NCI-H446 treated with DMSO at 0.1 percent for 48 hours (cell line): ENCODE measurements around the gene NPAS3.

Experiments
- DNase-seq: peaks from one replicate; lab custom pipeline; 2025; lab: John Stamatoyannopoulos, UW

Gene NPAS3

DNA sequence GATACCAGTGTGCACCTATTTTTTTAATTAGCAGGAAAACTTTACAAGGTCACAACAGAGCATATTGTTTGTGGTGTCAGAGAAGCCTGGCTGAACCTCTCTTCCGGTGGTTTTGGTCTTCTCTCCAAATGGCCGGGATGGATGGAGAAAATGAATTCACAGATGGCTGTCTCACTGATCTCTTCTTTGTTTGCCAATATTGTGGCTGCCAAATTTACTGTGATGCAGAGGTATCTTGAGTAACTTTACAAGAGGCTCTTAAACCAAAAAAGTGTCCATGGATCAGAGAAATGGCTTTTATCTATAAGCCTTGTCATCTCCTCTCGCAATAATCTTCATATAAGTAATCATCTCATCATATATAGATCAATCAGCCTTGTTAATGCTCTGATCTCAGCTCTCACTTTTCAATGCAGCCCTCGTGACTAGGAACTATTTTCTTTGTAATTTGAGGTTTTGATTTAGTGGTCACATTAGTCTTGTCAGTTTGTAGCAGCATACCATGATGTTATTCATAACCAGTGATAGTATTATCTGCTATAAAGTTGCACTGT is 704.1 kb downstream of the NPAS3 start:
- no peak for DNase-seq

DNA sequence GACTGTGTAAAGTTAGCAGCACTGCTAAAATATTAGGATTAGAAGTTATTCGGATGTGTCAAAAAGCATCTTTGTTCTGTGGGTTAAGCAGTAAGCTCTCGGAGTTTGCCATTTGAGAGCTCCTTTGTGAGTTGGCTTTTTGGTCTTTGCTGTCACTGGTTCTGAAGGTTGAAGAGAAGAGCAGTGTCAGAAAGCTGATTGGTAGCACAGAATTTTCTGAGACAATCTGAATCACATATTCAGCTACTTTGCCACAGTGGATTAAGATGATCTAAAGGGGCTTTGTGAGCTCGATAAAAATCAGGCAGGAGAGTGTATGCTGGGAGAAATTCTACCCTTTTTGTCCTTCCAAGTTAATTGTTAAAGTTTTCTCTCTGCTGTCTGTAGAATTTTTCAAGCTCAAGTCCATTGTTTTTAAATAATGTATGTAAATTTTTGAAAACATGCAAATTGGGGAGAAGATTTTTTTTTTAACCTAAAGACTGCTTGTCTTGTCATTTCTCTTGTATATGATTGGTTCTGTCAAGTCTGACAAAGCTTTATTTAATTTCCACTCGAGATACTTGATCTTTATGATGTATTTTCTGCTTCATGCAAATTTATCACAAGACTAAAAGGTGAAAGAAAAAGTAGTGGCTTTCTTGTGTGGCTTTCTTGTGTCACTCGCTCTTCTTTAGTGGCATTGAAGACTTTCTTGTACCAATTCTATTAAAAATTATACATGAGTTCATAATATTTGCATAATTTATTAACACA is 704.9 kb downstream of the NPAS3 start:
- no peak for DNase-seq

DNA sequence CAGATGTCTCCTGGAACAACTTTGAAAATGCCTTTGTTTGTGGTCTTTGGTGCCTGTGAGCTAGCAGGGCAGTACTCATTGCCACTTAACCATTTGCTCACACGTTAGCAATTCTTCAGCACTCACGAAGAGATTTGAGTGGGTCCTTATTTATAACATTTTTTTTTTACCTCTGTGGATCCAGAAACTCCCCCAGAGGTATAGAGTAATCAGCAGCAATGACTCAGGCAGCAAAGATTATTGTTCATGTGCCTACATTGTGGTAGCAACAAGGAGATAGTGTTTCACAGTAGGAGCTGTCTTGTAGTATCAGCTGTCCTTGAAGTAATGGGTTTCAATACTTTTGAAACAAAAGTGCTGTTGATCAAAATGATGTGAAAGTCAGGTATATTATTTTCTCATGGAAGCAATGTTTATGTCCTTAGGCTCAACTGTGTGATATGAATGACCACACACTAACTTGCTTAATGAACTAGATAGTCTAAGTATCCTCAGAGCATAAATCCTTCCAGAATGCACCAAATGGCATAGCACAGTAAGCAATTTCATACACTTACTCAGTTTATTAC is 708.1 kb downstream of the NPAS3 start:
- no peak for DNase-seq

DNA sequence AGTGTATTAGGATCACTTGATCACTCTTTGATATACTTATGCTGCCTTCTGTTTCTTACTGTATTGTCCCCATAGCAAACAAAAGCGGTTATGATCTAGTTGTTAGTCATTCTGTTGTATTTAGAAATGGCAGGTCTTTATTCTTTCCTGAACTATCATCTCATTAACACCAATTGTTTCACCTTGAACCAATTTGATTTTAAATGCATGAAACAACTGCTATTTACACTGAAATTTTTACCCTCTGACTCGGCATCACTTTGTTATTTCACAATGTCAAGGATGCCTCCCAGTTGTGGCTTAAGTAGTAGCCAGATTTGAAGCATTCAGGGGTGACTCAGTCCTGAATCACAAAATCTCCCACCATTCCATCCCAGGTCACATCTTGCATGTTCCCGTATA is 708.7 kb downstream of the NPAS3 start:
- no peak for DNase-seq

DNA sequence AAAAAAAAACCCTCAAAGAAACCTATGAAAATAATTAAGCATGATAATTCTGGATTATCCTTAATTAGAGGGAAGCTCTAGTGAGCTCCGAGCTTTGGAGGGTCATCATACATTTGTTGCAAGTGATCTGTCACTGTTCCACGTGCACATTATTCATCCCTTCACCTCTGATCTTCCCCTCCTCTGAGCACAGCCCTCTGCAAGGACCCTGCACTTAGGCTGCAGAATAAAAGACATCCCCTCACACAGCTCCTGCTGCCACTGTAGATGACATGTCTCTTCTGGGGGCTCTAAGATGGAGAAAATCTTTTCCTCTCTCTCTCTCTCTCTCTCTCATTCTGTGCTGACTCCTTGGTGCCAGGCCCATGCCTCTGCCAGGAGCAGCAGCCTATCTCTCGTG is 711.8 kb downstream of the NPAS3 start:
- DNase-seq = no peak

DNA sequence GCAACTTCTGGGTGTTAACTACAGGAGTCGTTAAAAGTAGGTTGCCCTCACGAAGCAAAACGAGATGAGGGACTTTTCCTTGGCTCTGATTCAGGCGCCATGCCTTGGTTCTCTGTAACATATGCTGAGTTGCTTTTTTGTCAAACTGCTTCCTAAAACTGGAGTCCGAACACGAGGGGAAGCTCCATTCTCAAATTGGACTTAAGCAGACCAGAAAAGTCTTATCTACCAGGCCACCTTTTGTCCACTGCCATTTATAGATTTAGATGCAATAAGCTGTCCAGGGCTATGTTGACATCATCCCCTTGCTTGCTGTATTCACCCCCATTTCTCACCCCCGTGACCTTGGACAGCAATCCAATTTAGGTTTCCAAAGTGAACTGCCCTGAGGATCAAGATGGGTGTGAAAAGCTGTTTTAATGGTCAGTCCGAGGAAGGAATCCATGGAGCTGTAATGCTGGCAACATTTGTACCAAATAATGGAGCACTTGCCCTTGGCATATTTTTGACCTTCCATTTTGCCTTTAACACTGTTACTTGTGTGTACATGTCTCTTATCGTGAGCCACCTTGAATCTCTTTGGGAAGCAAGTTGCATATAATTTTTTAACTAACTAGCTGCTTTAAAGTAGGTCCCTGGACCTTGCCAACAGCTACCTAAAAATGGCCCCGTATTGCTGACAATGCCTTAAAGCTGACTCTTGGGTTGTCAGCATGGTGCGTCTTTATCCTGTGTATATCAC is 714.1 kb downstream of the NPAS3 start:
- DNase-seq = no peak

DNA sequence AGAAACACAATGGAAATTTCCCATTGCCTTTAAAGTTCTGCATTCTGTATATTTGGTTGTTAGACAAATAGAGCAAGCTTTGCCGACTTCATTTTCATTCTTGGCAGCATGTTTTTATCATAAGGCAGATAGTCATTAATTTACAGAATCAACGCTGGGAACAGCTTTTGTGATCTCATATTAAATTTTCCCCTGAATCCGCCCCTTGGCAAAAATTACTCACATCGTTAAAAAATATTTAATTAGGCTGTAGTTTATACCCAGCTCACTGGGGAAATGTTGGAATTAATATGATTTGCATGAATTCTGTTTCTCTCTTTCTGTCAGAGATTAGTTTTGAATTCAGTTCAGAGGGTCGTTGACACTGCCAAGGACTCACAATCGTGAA is 714.6 kb downstream of the NPAS3 start:
- no peak for DNase-seq

DNA sequence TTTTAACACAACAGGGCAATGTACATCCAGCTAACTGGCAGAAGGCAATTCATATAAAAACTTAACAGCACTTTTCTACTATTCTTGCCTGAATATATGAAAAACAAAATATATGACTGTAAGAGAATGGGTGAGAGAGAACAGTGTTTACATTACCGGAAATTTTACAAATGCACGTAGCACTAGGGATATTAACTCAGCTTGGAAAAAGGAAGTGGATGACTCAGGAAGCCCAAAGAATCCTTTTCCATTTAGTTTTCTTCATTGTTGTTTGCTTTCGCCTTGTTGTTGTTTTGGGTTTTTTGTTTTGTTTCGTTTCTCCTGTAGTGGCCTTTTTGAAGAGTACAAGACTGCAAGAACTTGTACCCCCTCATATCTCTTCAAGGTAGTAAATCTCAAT is 716.7 kb downstream of the NPAS3 start:
- no peak for DNase-seq

DNA sequence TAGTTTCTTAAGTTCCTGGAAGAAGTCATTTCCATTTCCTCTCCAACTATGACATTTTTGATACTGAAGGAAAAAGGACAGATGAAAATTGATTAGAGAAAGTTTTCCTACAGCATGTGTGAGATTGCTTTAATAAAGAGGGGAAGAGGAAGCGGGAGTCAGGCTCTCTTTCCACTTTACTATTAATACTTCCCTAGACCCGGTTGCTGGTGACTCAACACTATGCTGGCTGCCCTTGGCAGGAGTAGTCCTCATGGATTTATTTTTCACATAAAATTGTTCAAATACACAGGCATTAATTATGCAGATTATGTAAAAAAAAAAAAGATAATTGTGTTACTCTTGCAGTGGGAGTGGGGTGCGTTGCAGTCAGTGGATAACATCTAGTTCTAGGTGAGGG is 718.8 kb downstream of the NPAS3 start:
- no peak for DNase-seq

DNA sequence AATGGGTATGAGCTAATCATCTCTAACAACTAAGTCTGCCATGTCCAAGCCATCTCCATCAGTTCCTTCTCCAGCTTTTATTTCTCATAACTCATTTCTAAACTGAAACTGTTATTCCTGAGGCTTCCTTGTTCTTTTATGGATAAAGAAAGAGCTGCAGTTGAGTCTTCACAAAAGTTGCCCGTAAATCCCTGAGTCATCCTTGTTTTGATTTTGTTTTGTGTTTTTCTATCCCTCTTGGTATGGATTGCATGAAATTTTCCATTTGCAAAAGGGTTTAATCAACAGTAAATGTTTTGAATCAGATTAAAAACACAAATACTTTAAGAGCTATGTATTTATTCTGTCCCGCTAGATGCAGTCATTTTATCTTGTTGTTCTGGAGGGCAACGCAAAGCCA is 721.6 kb downstream of the NPAS3 start:
- no peak for DNase-seq

DNA sequence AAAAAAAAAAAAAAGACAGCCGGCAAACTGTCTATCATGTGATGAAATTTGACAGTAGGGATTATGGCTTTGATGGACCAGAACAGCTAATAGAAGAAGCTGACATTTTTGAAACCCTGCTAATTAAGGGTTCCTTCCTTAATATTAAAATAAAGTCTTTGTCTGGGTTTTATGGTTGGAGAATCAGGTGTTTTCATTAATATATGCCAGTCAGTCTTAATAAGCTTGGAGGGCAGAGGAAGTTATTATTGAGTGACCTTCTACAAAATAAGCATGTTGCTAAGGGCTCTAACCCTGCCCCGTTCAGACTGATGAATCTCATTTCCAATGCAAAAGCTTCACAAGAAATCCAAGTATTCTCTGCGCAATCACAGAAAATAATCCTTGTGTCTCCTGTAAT is 722.4 kb downstream of the NPAS3 start:
- no peak for DNase-seq

DNA sequence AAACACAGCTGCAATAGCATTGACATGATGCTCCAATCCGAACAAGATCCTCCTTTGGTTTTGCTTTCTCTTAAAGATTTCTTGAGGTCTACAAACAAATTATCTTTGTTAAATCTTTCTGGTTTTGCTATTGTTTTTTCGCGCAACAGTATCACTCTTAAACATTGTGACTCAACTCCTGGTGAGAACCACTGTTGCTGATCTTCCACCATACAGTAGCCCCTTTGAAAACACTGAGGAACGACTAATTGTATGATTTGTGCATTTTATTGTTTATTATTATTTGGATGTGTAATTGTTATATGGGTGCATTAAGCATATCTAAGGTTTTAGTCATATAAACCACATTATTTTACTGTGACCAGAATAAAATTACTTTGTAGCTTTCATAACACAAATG is 729.4 kb downstream of the NPAS3 start:
- DNase-seq = no peak

DNA sequence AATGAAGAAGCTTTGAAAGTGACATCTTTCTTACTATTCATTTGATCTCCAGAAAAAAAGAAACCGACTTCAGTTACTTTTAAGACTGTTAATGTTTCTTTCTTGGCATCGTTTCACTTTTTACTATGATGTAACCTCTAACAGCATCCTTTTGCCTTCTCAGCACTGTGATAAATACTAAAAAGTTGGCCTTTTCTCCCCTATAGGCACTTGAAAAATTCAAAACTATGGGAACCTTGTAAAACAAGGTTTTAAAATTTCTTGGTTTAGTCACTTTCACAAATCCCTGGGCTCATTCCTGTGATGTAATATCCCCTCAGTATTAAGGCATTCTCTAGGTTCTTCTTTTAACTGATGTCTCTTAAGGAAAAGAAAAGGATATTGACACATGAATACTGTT is 730.4 kb downstream of the NPAS3 start:
- DNase-seq = no peak

DNA sequence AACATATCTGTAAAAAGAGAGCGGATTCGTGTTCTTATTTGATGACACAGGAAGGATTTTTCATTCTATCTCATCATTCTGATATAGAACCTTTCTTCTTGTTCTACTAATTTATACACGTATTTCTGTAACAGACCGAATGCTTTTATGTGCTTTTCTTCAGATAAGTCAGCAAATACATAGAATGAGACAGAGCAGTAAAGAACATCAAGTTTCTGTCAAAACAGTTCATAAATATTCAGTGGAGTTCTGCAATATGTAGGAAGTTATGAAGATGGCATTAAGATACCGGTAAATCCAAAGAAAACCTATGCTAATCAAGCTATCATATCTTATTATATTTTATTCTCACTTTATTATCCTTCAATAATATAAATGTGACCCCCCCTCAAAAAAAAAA is 731.6 kb downstream of the NPAS3 start:
- no peak for DNase-seq

DNA sequence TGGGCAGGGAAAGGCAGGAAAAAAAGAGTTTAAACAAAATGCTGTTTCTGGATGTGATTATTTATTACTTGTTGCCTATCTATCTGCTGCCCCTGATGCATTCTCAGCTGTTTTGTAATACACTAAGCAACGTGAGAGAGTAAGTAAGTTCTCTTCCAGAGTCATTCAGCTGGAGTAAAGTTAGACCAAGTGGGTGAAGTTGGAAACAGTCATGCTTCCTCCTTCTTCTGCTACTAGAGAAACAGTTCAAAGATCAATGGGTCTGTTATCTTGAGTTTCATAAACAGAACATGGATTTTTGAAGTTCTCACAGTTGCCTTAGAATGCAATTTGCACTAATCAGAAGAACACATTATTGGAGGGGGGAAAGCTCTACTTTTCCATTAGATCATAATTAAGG is 732.9 kb downstream of the NPAS3 start:
- no peak for DNase-seq

DNA sequence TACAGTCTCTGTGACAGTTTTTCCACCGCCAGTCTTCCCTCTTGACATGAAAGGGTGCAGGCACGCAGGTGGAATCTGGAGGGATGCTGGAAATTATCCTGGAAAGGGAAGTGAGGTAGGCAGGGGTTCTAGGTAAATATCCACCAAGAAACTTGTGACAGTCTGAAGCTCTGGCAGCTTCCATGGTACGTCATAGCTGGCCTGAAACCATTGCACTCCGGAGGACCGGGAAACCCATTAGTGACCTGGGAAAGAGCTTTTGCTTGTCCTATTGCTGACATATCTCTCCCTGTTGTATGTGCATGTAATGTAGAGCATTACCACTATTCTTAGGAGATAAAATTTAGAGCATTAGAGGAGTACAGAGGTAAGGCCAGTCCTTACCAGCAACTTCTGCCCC is 736.2 kb downstream of the NPAS3 start:
- DNase-seq = no peak

DNA sequence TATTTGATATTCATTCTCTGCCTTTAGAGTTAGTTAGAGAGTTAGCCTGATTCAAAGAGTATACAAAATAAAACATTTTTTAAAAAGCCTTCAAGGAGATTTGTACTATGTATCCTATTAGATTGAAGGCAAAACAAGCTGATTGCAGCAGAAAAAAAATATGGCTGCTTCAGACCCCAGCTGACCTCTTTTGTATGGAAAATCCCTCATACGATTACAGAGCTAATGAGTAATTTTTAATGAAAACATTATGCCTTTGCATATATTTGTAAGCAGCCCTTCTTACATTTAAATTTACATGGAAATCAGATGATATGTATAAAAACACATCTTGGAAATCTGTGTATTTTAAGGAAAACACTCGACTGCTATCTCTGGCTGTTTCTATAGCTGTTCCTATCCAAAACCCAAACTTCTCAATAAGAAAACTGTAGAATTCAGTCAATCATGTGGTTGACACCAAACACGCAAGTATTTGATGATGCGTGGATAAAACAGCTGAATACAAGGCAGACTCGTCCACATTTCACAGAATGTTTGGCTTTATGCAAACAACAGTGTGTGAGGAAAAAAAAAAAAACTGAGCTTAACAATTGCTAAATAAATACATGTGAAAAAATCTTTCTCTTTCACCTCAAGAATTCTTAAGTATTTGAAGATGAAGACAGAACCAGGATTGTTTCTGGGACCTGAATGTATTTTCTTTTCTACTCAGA is 736.9 kb downstream of the NPAS3 start:
- no peak for DNase-seq

DNA sequence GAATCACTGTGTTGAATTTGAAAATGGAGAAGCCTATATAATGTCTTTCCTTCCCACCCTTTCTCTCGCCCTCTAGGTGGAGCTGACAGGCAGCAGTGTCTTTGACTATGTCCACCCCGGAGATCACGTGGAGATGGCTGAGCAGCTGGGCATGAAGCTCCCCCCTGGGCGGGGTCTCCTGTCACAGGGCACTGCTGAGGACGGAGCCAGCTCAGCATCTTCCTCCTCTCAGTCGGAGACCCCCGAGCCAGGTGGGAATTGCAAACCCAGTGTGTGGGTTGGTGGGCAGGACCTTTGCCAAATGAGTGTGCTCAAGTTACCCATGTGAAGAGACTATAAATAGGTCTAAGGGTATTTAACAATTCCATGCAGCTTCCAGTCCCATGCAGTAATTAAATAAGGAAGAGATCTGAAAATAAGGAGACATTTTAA is 737.5 kb downstream of the NPAS3 start:
- DNase-seq = no peak

DNA sequence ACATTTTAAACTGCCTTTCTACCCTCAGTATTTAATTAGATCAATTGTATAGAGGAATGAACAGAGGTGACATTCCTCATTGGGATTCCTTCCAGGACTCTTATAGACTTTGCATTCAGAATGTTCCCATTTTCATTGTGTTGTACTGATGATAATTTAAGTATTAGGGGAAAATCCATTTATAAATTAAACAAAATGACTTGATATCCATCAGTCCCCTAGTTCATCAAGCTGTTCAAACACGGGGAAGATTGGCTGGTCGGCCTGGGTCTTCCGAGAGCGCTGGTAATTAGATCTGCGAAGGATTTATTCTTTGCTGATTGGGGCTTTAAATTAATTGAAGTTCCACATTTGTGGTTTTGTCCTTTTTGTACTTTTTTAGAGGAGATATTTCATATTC is 738.2 kb downstream of the NPAS3 start:
- no peak for DNase-seq

DNA sequence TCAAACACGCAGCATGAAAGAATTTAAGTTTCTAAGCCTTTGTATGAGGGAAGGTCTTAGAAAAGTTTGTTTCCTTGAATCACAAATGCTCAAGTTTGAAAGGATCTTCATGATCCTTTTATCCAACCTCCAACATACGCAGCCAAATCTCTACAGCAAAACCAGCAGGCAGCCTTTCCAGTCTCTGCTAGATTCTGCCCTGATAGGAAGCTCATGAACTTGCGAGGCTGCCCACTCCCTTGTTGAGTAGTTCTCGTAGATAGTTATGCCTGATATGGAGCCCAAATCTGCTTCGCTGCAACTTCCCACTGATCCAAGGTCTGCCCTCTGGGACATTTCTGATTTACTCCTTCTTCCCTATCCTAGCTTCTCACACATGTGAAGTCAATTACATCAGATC is 739.3 kb downstream of the NPAS3 start:
- DNase-seq = no peak

DNA sequence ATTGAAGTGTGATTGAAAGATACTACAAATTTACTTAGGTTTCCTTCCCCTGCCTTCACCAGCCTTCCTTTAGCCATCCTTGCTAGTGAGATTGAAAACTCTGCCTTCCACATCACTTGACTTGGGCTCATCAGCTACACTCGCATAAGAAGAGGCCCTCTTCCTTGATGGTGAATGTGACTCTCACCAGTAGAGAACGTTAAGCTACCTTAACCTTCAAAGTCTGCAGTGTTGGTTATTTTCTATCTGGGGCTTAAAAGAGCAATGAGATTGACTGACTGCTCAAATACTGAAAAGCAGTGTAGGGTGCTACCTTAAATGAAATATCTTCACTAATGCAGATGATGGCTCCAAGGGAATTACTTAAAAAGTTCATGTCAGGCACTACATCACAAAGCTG is 740.3 kb downstream of the NPAS3 start:
- DNase-seq = no peak

DNA sequence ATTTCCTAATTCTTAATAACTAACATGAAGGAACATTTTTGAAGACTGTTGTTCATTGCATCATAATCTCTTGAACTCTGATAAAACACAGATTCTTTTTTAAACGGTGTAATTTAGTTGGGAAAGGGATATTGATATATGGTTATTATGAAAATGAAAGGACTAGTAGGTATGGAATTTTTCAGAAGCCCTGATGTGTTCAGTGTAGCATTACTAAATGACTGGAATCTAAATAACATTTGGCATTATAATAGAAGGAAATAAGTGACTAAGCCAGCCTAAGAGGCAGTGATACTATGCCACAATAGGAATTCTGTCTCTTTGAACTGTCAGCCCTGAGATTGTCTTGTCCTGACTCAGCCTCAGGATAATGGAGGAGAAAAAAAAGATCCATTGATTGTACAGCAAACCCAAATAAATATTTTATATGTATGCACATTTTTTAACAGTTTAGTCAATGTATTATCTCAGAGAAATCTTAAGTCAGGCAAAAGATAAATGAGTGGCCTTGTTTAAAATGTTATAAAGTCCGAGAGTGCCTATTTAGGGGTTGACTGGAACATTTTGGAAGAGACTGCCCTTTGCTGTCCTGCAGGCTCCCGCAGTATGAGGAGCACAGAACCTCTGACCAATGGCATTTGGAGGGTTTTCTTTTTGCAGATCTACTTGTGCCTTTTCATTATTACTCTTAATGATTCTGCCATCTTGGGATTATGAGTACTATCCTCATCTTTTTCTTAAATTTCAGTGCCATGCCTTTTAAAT is 741.0 kb downstream of the NPAS3 start:
- DNase-seq = no peak
